Uterus (tissue), 2 donors: Measurements from ENCODE around the gene ELF2.

ENCODE experiments used
- POLR2A ChIP-seq, 2 donors: fragments of 450-650 bp; IDR thresholded peaks; one replicate each; pipeline ENCODE4 v1.6.1; 2016; ENCODE audit warnings: antibody characterized with exemption in 2 of 2, mild to moderate bottlenecking in 1 of 2, moderate library complexity in 1 of 2
- TF ChIP-seq, protein P1 (sequence below), 4 experiments: fragments of 200-600 bp in 2 of 4; fragments of 450-650 bp in 2 of 4; sonication (generic) in 2 of 4; IDR thresholded peaks; one replicate each; pipeline ENCODE4 v1.5.1; 2016 to 2019; ENCODE audit warnings: antibody characterized with exemption in 4 of 4, mild to moderate bottlenecking in 2 of 4, moderate library complexity in 1 of 4

DNA sequence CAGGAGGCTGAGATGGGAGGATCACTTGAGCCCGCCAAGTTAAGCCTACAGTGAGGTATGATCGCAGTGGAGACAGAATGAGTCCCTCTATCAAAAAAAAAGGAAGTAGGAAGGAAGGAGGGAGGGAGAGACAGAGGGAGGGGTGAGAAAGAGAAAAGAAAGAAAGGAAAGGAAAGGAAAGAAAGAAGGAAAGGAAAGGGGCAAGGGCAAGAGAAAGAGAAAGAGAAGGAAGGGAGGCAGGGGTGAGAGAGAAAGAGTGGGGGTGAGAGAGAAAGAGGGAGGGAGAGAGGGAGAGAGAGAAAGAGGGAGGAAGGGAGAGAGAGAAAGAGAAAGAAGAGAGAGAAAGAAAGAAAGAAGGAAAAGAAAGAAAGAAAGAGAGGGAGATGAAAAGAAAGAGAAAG, 13.2 kb downstream of the ELF2 start:
- TF ChIP-seq, protein P1, sequence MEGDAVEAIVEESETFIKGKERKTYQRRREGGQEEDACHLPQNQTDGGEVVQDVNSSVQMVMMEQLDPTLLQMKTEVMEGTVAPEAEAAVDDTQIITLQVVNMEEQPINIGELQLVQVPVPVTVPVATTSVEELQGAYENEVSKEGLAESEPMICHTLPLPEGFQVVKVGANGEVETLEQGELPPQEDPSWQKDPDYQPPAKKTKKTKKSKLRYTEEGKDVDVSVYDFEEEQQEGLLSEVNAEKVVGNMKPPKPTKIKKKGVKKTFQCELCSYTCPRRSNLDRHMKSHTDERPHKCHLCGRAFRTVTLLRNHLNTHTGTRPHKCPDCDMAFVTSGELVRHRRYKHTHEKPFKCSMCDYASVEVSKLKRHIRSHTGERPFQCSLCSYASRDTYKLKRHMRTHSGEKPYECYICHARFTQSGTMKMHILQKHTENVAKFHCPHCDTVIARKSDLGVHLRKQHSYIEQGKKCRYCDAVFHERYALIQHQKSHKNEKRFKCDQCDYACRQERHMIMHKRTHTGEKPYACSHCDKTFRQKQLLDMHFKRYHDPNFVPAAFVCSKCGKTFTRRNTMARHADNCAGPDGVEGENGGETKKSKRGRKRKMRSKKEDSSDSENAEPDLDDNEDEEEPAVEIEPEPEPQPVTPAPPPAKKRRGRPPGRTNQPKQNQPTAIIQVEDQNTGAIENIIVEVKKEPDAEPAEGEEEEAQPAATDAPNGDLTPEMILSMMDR (IDR thresholded peaks at IDR 0.05): no peak
- no peak for TF ChIP-seq POLR2A (IDR thresholded peaks at IDR 0.05)
